Astrocyte of the cerebellum (primary cell): ENCODE measurements around the gene CHAF1B.

Experiments used
- DNase-seq: peaks from one replicate; pipeline ENCODE4 v3.0.0-alpha.2; 2011; ENCODE audit warnings: low read depth
- H3K4me3 ChIP-seq: 2 replicates; pipeline ENCODE4 v1.5.1; 2011; ENCODE audit warnings: mild to moderate bottlenecking, low read depth, low read length, moderate library complexity
- CTCF ChIP-seq: IDR thresholded peaks from 2 replicates; pipeline ENCODE4 v1.5.1; 2012; ENCODE audit warnings: low read length, low read depth, moderate library complexity, mild to moderate bottlenecking; ENCODE audit errors: missing control alignments
- in situ Hi-C: cut with HindIII; loops from 2 replicates; pipeline ENCODE4 v1.10.0; 2017; ENCODE audit warnings: low sequenced_read_pairs

The CHAF1B gene

GRCh38 chr21:36419241-36419640, 34.0 kb downstream of the CHAF1B start:
- H3K4me3 ChIP-seq, result no peak overlapping the region
- in situ Hi-C loops, result loop anchor here (10.0 kb wide), 1 partner anchor 346 kb away; no protein-coding TSS in a partner anchor
- DNase-seq, result no peak
- TF ChIP-seq CTCF, result no peak

GRCh38 chr21:36419996-36420395, 34.8 kb downstream of the CHAF1B start:
- peak; percentile 81 for TF ChIP-seq CTCF
- peak; percentile 83 for DNase-seq
- H3K4me3 ChIP-seq, result no peak overlapping the region
- in situ Hi-C loops, result loop anchor here (10.0 kb wide), 1 partner anchor 345 kb away; no protein-coding TSS in a partner anchor

- TF ChIP-seq CTCF, result no peak
- DNase-seq, result no peak
- in situ Hi-C loops, result no loop called here
- no peak overlapping the region for H3K4me3 ChIP-seq
Measured at GRCh38 chr21:36420571-36421339, 35.6 kb downstream of the CHAF1B start.

- TF ChIP-seq CTCF, result peak; percentile 74
- DNase-seq, result no peak
- in situ Hi-C loops, result no loop called here
- no peak overlapping the region for H3K4me3 ChIP-seq
Measured at GRCh38 chr21:36422279-36423098, 37.3 kb downstream of the CHAF1B start.

- no peak for DNase-seq
- in situ Hi-C loops, result no loop called here
- no peak overlapping the region for H3K4me3 ChIP-seq
- TF ChIP-seq CTCF, result no peak
Measured at GRCh38 chr21:36423771-36424433, 38.7 kb downstream of the CHAF1B start.

- H3K4me3 ChIP-seq, result no peak overlapping the region
- no peak for DNase-seq
- in situ Hi-C loops, result no loop called here
- no peak for TF ChIP-seq CTCF
Measured at GRCh38 chr21:36424592-36424991, 39.4 kb downstream of the CHAF1B start.
